Adrenal gland (tissue), 5 donors: Measurements from ENCODE around the gene NMRAL1.

Source experiments
- CTCF ChIP-seq, 6 experiments: fragments of 450-650 bp in 4 of 6; fragments of 200-600 bp in 2 of 6; sonication (generic) in 1 of 6; IDR thresholded peaks; 1 replicate in 5 of 6; 2 replicates in 1 of 6; pipeline versions ENCODE4 v1.5.1 to v1.8.0; 2016 to 2021; ENCODE audit warnings: antibody characterized with exemption in 6 of 6, mild to moderate bottlenecking in 2 of 6, moderate library complexity in 1 of 6
- POLR2A ChIP-seq, 2 donors: fragments of 450-650 bp; IDR thresholded peaks; one replicate each; pipeline ENCODE4 v1.6.1; 2017; ENCODE audit warnings: antibody characterized with exemption in 2 of 2, mild to moderate bottlenecking in 2 of 2, moderate library complexity in 1 of 2
- donor health status: DM: no; HTN: no; CAD: no.

- TF ChIP-seq POLR2A (IDR thresholded peaks at IDR 0.05) = no peak
- TF ChIP-seq CTCF (IDR thresholded peaks at IDR 0.05) = no peak
These were observed 48.3 kb downstream of the NMRAL1 start for GRCh38 chr16:4426021-4426684.
